OCI-LY7 (cell line): ENCODE results near the gene DNAJC1. TPM values are rescaled to one million over a fixed set of nuclear protein-coding genes. Genes with fewer than 3 reads are reported as not detected.

ENCODE experiments used
- BruUV-seq: library from RNA; stranded (reverse); fragments of 400-500 nt; replicated peaks from 2 replicates; lab custom pipeline; 2021; lab: Mats Ljungman, UMichigan
- CTCF ChIA-PET: fragments of 300-600 bp; sonication (Branson Sonifier 250); formaldehyde crosslinking; loops from one replicate; lab custom pipeline; 2022; ENCODE audit warnings: antibody characterized with exemption; ENCODE audit not compliant: unreplicated experiment; lab: Charles Lee
- POLR2A ChIA-PET: fragments of 300-600 bp; sonication (Branson Sonifier 250); formaldehyde crosslinking; loops from one replicate; lab custom pipeline; 2022; ENCODE audit warnings: antibody characterized with exemption; lab: Charles Lee
- DNase-seq: peaks from one replicate; pipeline ENCODE4 v3.0.0-alpha.2; 2015; ENCODE audit warnings: low spot score
- H2AFZ ChIP-seq: fragments of 200-600 bp; sonication (generic), shearing (Covaris generic); 2 replicates; pipeline ENCODE4 v1.6.1; 2014; ENCODE audit warnings: mild to moderate bottlenecking, antibody characterized with exemption, low read length, moderate library complexity
- H3K27ac ChIP-seq: fragments of 200-600 bp; sonication (generic); 2 replicates; pipeline ENCODE4 v1.5.1; 2014; ENCODE audit warnings: mixed run types, low read depth, mild to moderate bottlenecking, moderate library complexity, low read length, inconsistent platforms; ENCODE audit not compliant: poor library complexity, severe bottlenecking
- H3K36me3 ChIP-seq: fragments of 200-600 bp; sonication (generic); 2 replicates; pipeline ENCODE4 v1.6.1; 2014; ENCODE audit warnings: mild to moderate bottlenecking, antibody characterized with exemption, low read length, moderate library complexity, mixed read lengths; ENCODE audit not compliant: insufficient read depth
- H3K4me1 ChIP-seq: fragments of 200-600 bp; sonication (generic); 2 replicates; pipeline ENCODE4 v1.5.1; 2014; ENCODE audit warnings: mild to moderate bottlenecking, low read length; ENCODE audit not compliant: insufficient read depth, poor library complexity, severe bottlenecking
- H3K4me2 ChIP-seq: fragments of 200-600 bp; sonication (generic); 2 replicates; pipeline ENCODE4 v1.6.1; 2014; ENCODE audit warnings: mild to moderate bottlenecking, low read length
- H3K4me3 ChIP-seq: fragments of 200-600 bp; sonication (generic); 2 replicates; pipeline ENCODE4 v1.5.1; 2014; ENCODE audit warnings: mild to moderate bottlenecking, low read depth, low read length; ENCODE audit not compliant: poor library complexity, severe bottlenecking
- H3K79me2 ChIP-seq: fragments of 200-600 bp; sonication (generic); 2 replicates; pipeline ENCODE4 v1.6.1; 2016; ENCODE audit warnings: low read depth, mild to moderate bottlenecking, low read length, moderate library complexity, mixed read lengths; ENCODE audit not compliant: insufficient read depth
- H3K9me2 ChIP-seq: fragments of 200-600 bp; sonication (generic); 2 replicates; pipeline ENCODE4 v1.6.1; 2016; ENCODE audit warnings: mild to moderate bottlenecking, low read length, mixed read lengths; ENCODE audit not compliant: insufficient read depth
- H3K9me3 ChIP-seq: fragments of 200-600 bp; sonication (generic); 2 replicates; pipeline ENCODE4 v1.6.1; 2014; ENCODE audit warnings: mild to moderate bottlenecking, mixed run types, low read length, mixed read lengths
- H4K20me1 ChIP-seq: fragments of 200-600 bp; sonication (generic); 2 replicates; pipeline ENCODE4 v1.6.1; 2014; ENCODE audit warnings: mild to moderate bottlenecking, antibody characterized with exemption, low read length, moderate library complexity, mixed read lengths; ENCODE audit not compliant: insufficient read depth
- CTCF ChIP-seq: fragments of 200-600 bp; sonication (generic); conservative IDR thresholded peaks from 2 replicates; pipeline ENCODE4 v1.5.1; 2014; ENCODE audit warnings: mild to moderate bottlenecking, antibody characterized with exemption, low read length, moderate library complexity, mixed read lengths
- EZH2phosphoT487 ChIP-seq: fragments of 200-600 bp; sonication (generic); IDR thresholded peaks from 2 replicates; pipeline ENCODE4 v1.6.1; 2018; ENCODE audit warnings: low read depth, borderline replicate concordance, mild to moderate bottlenecking, mixed run types, antibody characterized with exemption, low read length, moderate library complexity, mixed read lengths
- intact Hi-C: fragments of 100-400 bp; cut with micrococcal nuclease; formaldehyde crosslinking; loops from one replicate; pipeline ENCODE4 v1.10.0; 2022; ENCODE audit not compliant: unreplicated experiment
- total RNA-seq, 2 experiments: library from RNA; depleted of rRNA in 1 of 2; stranded (reverse); fragments of >200 nt in 1 of 2; shearing (Covaris generic) in 1 of 2; gene quantifications; 2 replicates each; pipeline ENCODE4 v1.2.3, GENCODE V29; 2014 to 2022

DNAJC1 gene
- total RNA-seq, 2 experiments from 2014 or later = 7.1 to 16.9 TPM

- Histone ChIP-seq H3K36me3 (no peaks in the 10 kb centered on the region), H3K79me2 (no peaks in the 10 kb centered on the region), H3K4me1 (no peaks in the 10 kb centered on the region), H4K20me1 (no peaks in the 10 kb centered on the region), H3K9me3 (no peaks in the 10 kb centered on the region), H3K4me3 (no peak overlapping the region), H3K4me2 (no peak overlapping the region), H3K27ac (no peak overlapping the region), H3K9me2 (no peaks in the 10 kb centered on the region), H2AFZ (no peak overlapping the region)
- TF ChIP-seq EZH2phosphoT487 (no peak), CTCF (no peak)
- DNase-seq = no peak
- no TSS peak for BruUV-seq
- ChIA-PET CTCF (no interaction called here), POLR2A (no interaction called here)
- intact Hi-C loops = no loop called here
Measured at GRCh38 chr10:21751341-21752310, 251.9 kb downstream of the DNAJC1 start.

- no peaks in the 10 kb centered on the region for H3K9me2 ChIP-seq
- no TSS peak for BruUV-seq
- no peak overlapping the region for H2AFZ ChIP-seq
- ChIA-PET CTCF (no interaction called here), POLR2A (no interaction called here)
- no peak overlapping the region for H3K27ac ChIP-seq
- no peaks in the 10 kb centered on the region for H4K20me1 ChIP-seq
- no peaks in the 10 kb centered on the region for H3K36me3 ChIP-seq
- no peaks in the 10 kb centered on the region for H3K79me2 ChIP-seq
- no peak for DNase-seq
- intact Hi-C loops = no loop called here
- H3K4me1 ChIP-seq = no peaks in the 10 kb centered on the region
- no peaks in the 10 kb centered on the region for H3K9me3 ChIP-seq
- no peak overlapping the region for H3K4me3 ChIP-seq
- no peak overlapping the region for H3K4me2 ChIP-seq
- TF ChIP-seq EZH2phosphoT487 (no peak), CTCF (no peak)
Measured at GRCh38 chr10:21750424-21750823, 253.1 kb downstream of the DNAJC1 start.

- Histone ChIP-seq H2AFZ (no peak overlapping the region), H3K4me2 (no peak overlapping the region), H3K9me3 (no peaks in the 10 kb centered on the region), H3K79me2 (no peaks in the 10 kb centered on the region), H3K4me3 (no peak overlapping the region), H3K36me3 (peaks cover 5% of the 10 kb centered on the region), H3K4me1 (no peaks in the 10 kb centered on the region), H3K27ac (no peak overlapping the region), H4K20me1 (no peaks in the 10 kb centered on the region), H3K9me2 (no peaks in the 10 kb centered on the region)
- POLR2A ChIA-PET = no interaction called here
- DNase-seq = no peak
- TF ChIP-seq CTCF = no peak
- no peak for TF ChIP-seq EZH2phosphoT487
- CTCF ChIA-PET = no interaction called here
- BruUV-seq = no TSS peak
- intact Hi-C loops = no loop called here
Measured at GRCh38 chr10:21749788-21750187, 253.7 kb downstream of the DNAJC1 start.
